SK-N-SH (cell line): ENCODE results near the gene ZBTB45. TPM values are rescaled to one million over a fixed set of nuclear protein-coding genes. Genes with fewer than 3 reads are reported as not detected.

Experiments used
- CTCF ChIA-PET: fragments of 300-600, 350-600 bp; formaldehyde crosslinking; extraction: SDS; loops from one replicate; lab custom pipeline; 2021; lab: Yijun Ruan, JAX
- POLR2A ChIA-PET: fragments of 350-600 bp; sonication (Branson Sonifier 250); formaldehyde crosslinking; extraction: SDS; loops from one replicate; lab custom pipeline; 2020; ENCODE audit warnings: antibody characterized with exemption, inconsistent platforms; lab: Yijun Ruan, JAX
- DNase-seq: peaks from one replicate; pipeline ENCODE4 v3.0.0; 2012
- H2AFZ ChIP-seq: fragments of 200-600 bp; sonication (generic); 2 replicates; pipeline ENCODE4 v1.8.1; 2016; ENCODE audit warnings: antibody characterized with exemption, mild to moderate bottlenecking, low read depth
- H3F3A ChIP-seq: fragments of 200-600 bp; sonication (generic); replicated peaks from 2 replicates; pipeline ENCODE3; 2016; ENCODE audit warnings: antibody characterized with exemption, mild to moderate bottlenecking; ENCODE audit not compliant: insufficient read depth
- H3K27ac ChIP-seq, 2 experiments: fragments of 200-500 bp in 1 of 2; fragments of 200-600 bp in 1 of 2; sonication (Bioruptor generic) in 1 of 2; sonication (generic), shearing (Covaris generic) in 1 of 2; 2 replicates each; pipeline versions ENCODE4 v1.5.1 to v1.6.1; 2014 to 2016; ENCODE audit warnings: low read depth in 2 of 2, inconsistent platforms in 1 of 2, low read length in 1 of 2, mild to moderate bottlenecking in 1 of 2, mixed read lengths in 1 of 2
- H3K27me3 ChIP-seq: fragments of 200-600 bp; sonication (generic), shearing (Covaris generic); 2 replicates; pipeline ENCODE4 v1.6.1; 2016; ENCODE audit warnings: mixed run types; ENCODE audit not compliant: insufficient read depth
- H3K36me3 ChIP-seq, 2 experiments: fragments of 200-500 bp in 1 of 2; fragments of 200-600 bp in 1 of 2; sonication (Bioruptor generic) in 1 of 2; sonication (generic) in 1 of 2; replicated peaks in 1 of 2; 2 replicates each; pipeline versions ENCODE3 to v1.5.1; 2014 to 2016; ENCODE audit warnings: low read length in 1 of 2, mild to moderate bottlenecking in 1 of 2; ENCODE audit not compliant: insufficient read depth in 2 of 2, control insufficient read depth in 1 of 2
- H3K4me1 ChIP-seq, 2 experiments: fragments of 200-500 bp in 1 of 2; fragments of 200-600 bp in 1 of 2; sonication (Bioruptor generic) in 1 of 2; sonication (generic), shearing (Covaris generic) in 1 of 2; 2 replicates each; pipeline versions ENCODE4 v1.5.1 to v1.6.1; 2014 to 2016; ENCODE audit warnings: low read depth in 1 of 2, low read length in 1 of 2, mixed run types in 1 of 2; ENCODE audit not compliant: insufficient read depth in 2 of 2, control insufficient read depth in 1 of 2
- H3K4me2 ChIP-seq: fragments of 200-600 bp; sonication (generic), shearing (Covaris generic); 2 replicates; pipeline ENCODE4 v1.6.1; 2017; ENCODE audit warnings: mixed run types
- H3K4me3 ChIP-seq, 2 experiments: fragments of 200-500 bp in 1 of 2; fragments of 200-600 bp in 1 of 2; sonication (Bioruptor generic) in 1 of 2; sonication (generic), shearing (Covaris generic) in 1 of 2; 2 replicates each; pipeline versions ENCODE4 v1.5.1 to v1.8.1; 2014 to 2016; ENCODE audit warnings: low read depth in 2 of 2, inconsistent platforms in 1 of 2, low read length in 1 of 2, mild to moderate bottlenecking in 1 of 2, mixed read lengths in 1 of 2, moderate library complexity in 1 of 2
- H3K79me2 ChIP-seq: fragments of 200-600 bp; sonication (generic); 2 replicates; pipeline ENCODE4 v1.8.1; 2017; ENCODE audit warnings: mild to moderate bottlenecking; ENCODE audit not compliant: insufficient read depth
- H3K9ac ChIP-seq: fragments of 200-600 bp; sonication (generic); 2 replicates; pipeline ENCODE4 v1.6.1; 2017; ENCODE audit warnings: mixed run types
- H3K9me2 ChIP-seq: fragments of 200-600 bp; sonication (generic); 2 replicates; pipeline ENCODE4 v1.6.1; 2017; ENCODE audit warnings: mixed run types
- H3K9me3 ChIP-seq: fragments of 200-600 bp; sonication (generic); 2 replicates; pipeline ENCODE4 v1.6.1; 2017; ENCODE audit warnings: mixed run types, mild to moderate bottlenecking, moderate library complexity
- H4K20me1 ChIP-seq: fragments of 200-600 bp; sonication (generic); 2 replicates; pipeline ENCODE4 v1.6.1; 2017; ENCODE audit warnings: mild to moderate bottlenecking, mixed run types; ENCODE audit not compliant: insufficient read depth
- CHD2 ChIP-seq: fragments of 150-350 bp; IDR thresholded peaks from 2 replicates; pipeline ENCODE4 v1.6.1; 2018; ENCODE audit warnings: low read length; ENCODE audit not compliant: partially characterized antibody
- EP300 ChIP-seq, 2 experiments: IDR thresholded peaks; 2 replicates each; pipeline versions ENCODE4 v1.4.0 to v1.6.1; 2012; ENCODE audit warnings: borderline replicate concordance in 1 of 2, low read depth in 1 of 2, low read length in 1 of 2
- EZH2phosphoT487 ChIP-seq: fragments of 200-600 bp; sonication (generic); IDR thresholded peaks from 2 replicates; pipeline ENCODE4 v1.6.1; 2017; ENCODE audit warnings: low read depth, mixed run types, mild to moderate bottlenecking, antibody characterized with exemption, moderate library complexity, borderline replicate concordance
- FOSL2 ChIP-seq: IDR thresholded peaks from 2 replicates; pipeline ENCODE4 v1.4.0; 2012; ENCODE audit warnings: low read depth, mild to moderate bottlenecking, moderate library complexity, borderline replicate concordance
- FOXM1 ChIP-seq: IDR thresholded peaks from 2 replicates; pipeline ENCODE4 v1.4.0; 2012; ENCODE audit warnings: low read depth, mild to moderate bottlenecking
- GABPA ChIP-seq: IDR thresholded peaks from 2 replicates; pipeline ENCODE4 v1.4.0; 2012; ENCODE audit warnings: low read depth, mild to moderate bottlenecking
- IRF3 ChIP-seq: fragments of 150-350 bp; IDR thresholded peaks from 2 replicates; pipeline ENCODE4 v1.6.1; 2016; ENCODE audit warnings: mild to moderate bottlenecking, low read depth, low read length
- JUND ChIP-seq: IDR thresholded peaks from 2 replicates; pipeline ENCODE4 v1.4.0; 2012
- MAX ChIP-seq: IDR thresholded peaks from 2 replicates; pipeline ENCODE4 v1.4.0; 2012; ENCODE audit warnings: low read depth
- MXI1 ChIP-seq: IDR thresholded peaks from 2 replicates; pipeline ENCODE4 v1.6.1; 2012; ENCODE audit warnings: mild to moderate bottlenecking, low read depth, low read length, improper control_type of control experiment
- NRF1 ChIP-seq: IDR thresholded peaks from 2 replicates; pipeline ENCODE4 v1.6.1; 2012; ENCODE audit warnings: low read depth, mild to moderate bottlenecking, low read length
- PBX3 ChIP-seq: IDR thresholded peaks from 2 replicates; pipeline ENCODE4; 2012
- RCOR1 ChIP-seq: fragments of 150-350 bp; IDR thresholded peaks from 2 replicates; pipeline ENCODE4 v1.6.1; 2017; ENCODE audit warnings: antibody characterized with exemption, low read length
- RXRA ChIP-seq: IDR thresholded peaks from 2 replicates; pipeline ENCODE4 v1.4.0; 2012; ENCODE audit warnings: low read depth, mild to moderate bottlenecking, borderline replicate concordance
- USF1 ChIP-seq: IDR thresholded peaks from 2 replicates; pipeline ENCODE4 v1.4.0; 2012; ENCODE audit warnings: low read depth, borderline replicate concordance
- USF2 ChIP-seq: fragments of 150-350 bp; IDR thresholded peaks from 2 replicates; pipeline ENCODE4 v1.6.1; 2017; ENCODE audit warnings: antibody characterized with exemption, low read length, low read depth, borderline replicate concordance
- YY1 ChIP-seq: IDR thresholded peaks from 2 replicates; pipeline ENCODE4 v1.4.0; 2012; ENCODE audit warnings: low read depth, mild to moderate bottlenecking
- ZBTB33 ChIP-seq: IDR thresholded peaks from 2 replicates; pipeline ENCODE4 v1.4.0; 2012; ENCODE audit warnings: low read depth, borderline replicate concordance
- WGBS: methylation state at CpG from one replicate; pipeline ENCODE4 v1.1.6; 2017; ENCODE audit warnings: low lambda C conversion rate; 5-methylcytosine and 5-hydroxymethylcytosine counted together
- polyA plus RNA-seq, 3 experiments: library from polyadenylated mRNA; depleted of rRNA; stranded (reverse); fragments of >200 nt; gene quantifications; 2 replicates each; pipeline ENCODE4 v1.2.3, GENCODE V29; 2012

ZBTB45 gene
- polyA plus RNA-seq, 1 of the 3 experiments (the other 2 are of a cell fraction) = 11.3 TPM

GRCh38 chr19:58550362-58551122, 30.9 kb upstream of the ZBTB45 start:
- Histone ChIP-seq H4K20me1 (peaks cover 47% of the 10 kb centered on the region), H3K4me2 (no peak overlapping the region), H3K9ac (no peak overlapping the region), H3K27ac (no peak overlapping the region; a peak in 1 of 4 replicates), H3K4me1 (peaks cover 18 to 36% of the 10 kb centered on the region in 2 experiments; a peak in 3 of 4 replicates), H2AFZ (no peak overlapping the region), H3K9me2 (no peaks in the 10 kb centered on the region), H3F3A (peaks cover 56% of the 10 kb centered on the region), H3K9me3 (no peaks in the 10 kb centered on the region), H3K79me2 (peaks cover 63% of the 10 kb centered on the region), H3K36me3 (peaks cover 50 to 73% of the 10 kb centered on the region in 2 experiments), H3K27me3 (no peaks in the 10 kb centered on the region), H3K4me3 (no peak overlapping the region)
- no peak for DNase-seq
- POLR2A ChIA-PET = interaction anchor here (1.0 kb wide), 1 partner anchor 11 kb away, joined by 3 read pairs; no protein-coding TSS in a partner anchor
- CTCF ChIA-PET = interaction anchor here (9.1 kb wide), 1 partner anchor 31 kb away, joined by 81 read pairs; the partner anchor contains the start of gene ZBTB45
- TF ChIP-seq ZBTB33 = no peak
- TF ChIP-seq PBX3 = no peak
- no peak for TF ChIP-seq YY1
- TF ChIP-seq USF1 = no peak
- TF ChIP-seq IRF3 = no peak
- no peak for TF ChIP-seq MXI1
- TF ChIP-seq RCOR1 = no peak
- no peak for TF ChIP-seq EP300 (IDR thresholded peaks at IDR 0.05; ENCODE audit: borderline replicate concordance in 1 of 2, low read depth in 1 of 2, low read length in 1 of 2)
- no peak for TF ChIP-seq RXRA
- no peak for TF ChIP-seq FOSL2
- no peak for TF ChIP-seq EZH2phosphoT487
- no peak for TF ChIP-seq CHD2
- no peak for TF ChIP-seq FOXM1
- TF ChIP-seq JUND = no peak
- no peak for TF ChIP-seq USF2
- TF ChIP-seq NRF1 = no peak
- no peak for TF ChIP-seq MAX
- no peak for TF ChIP-seq GABPA
- WGBS = 87% methylated on average over 9 of the region's 13 CpGs
